Uterus (tissue), 4 donors: ENCODE measurements around the gene FGF11. TPM values are rescaled to one million over a fixed set of nuclear protein-coding genes. Genes with fewer than 3 reads are reported as not detected.
A peak's percentile ranks its signal among the peaks of the same experiment; 100 is the strongest.

Experiments
- DNase-seq, 2 donors: peaks; one replicate each; pipeline ENCODE4 v3.0.0-alpha.2; 2019 to 2020
- H3K27ac ChIP-seq, 2 donors: fragments of 200-600 bp; sonication (generic); 1 replicate in 1 of 2; 2 replicates in 1 of 2; pipeline ENCODE4 v1.5.1; 2016 to 2018
- H3K27me3 ChIP-seq, 2 donors: fragments of 200-600 bp; sonication (generic); one replicate each; pipeline ENCODE4 v1.5.1; 2018 to 2019; ENCODE audit warnings: control low read depth in 1 of 2
- H3K36me3 ChIP-seq, 2 donors: fragments of 200-600 bp; sonication (generic); one replicate each; pipeline ENCODE4 v1.5.1; 2019; ENCODE audit warnings: control low read depth in 1 of 2
- H3K4me1 ChIP-seq, 2 donors: fragments of 200-600 bp; sonication (generic); one replicate each; pipeline ENCODE4 v1.5.1; 2018 to 2019; ENCODE audit warnings: control low read depth in 1 of 2
- H3K4me3 ChIP-seq, 2 donors: fragments of 200-600 bp; sonication (generic); 1 replicate in 1 of 2; 2 replicates in 1 of 2; pipeline ENCODE4 v1.5.1; 2018 to 2019; ENCODE audit warnings: mild to moderate bottlenecking in 1 of 2
- H3K9me3 ChIP-seq, 2 donors: fragments of 200-600 bp; sonication (generic); one replicate each; pipeline ENCODE4 v1.5.1; 2019; ENCODE audit warnings: control low read depth in 1 of 2
- CTCF ChIP-seq, 4 experiments: fragments of 200-600 bp in 2 of 4; fragments of 450-650 bp in 2 of 4; sonication (generic) in 2 of 4; IDR thresholded peaks; one replicate each; pipeline ENCODE4 v1.5.1; 2016 to 2019; ENCODE audit warnings: antibody characterized with exemption in 4 of 4, mild to moderate bottlenecking in 2 of 4, moderate library complexity in 1 of 4
- POLR2A ChIP-seq, 2 donors: fragments of 450-650 bp; IDR thresholded peaks; one replicate each; pipeline ENCODE4 v1.6.1; 2016; ENCODE audit warnings: antibody characterized with exemption in 2 of 2, mild to moderate bottlenecking in 1 of 2, moderate library complexity in 1 of 2
- intact Hi-C: fragments of 100-400 bp; cut with DNase I; formaldehyde crosslinking; loops from one replicate; pipeline ENCODE4 v1.15.1; 2023; ENCODE audit warnings: low total_unique reads
- total RNA-seq, 4 donors: library from RNA; depleted of rRNA in 3 of 4; stranded (reverse); fragments of >200 nt in 3 of 4; gene quantifications; one replicate each; pipeline versions ENCODE4 v1.1.0 to v1.2.4, GENCODE V29; 2014 to 2023
- donor health status: DM: yes; HTN: yes; CAD: no.

Gene FGF11
- total RNA-seq, 4 donors from 2014 or later: 2.8 to 17.9 (median 6.2) TPM; not detected in 1

GRCh38 chr17:7393613-7394451, 45.5 kb upstream of the FGF11 start:
- TF ChIP-seq POLR2A (IDR thresholded peaks at IDR 0.05) (no peak), CTCF (IDR thresholded peaks at IDR 0.05) (no peak)
- peak in 1 of 2 donors; percentile 31 for DNase-seq
- Histone ChIP-seq H3K27me3 (no peaks in the 10 kb centered on the region), H3K9me3 (no peaks in the 10 kb centered on the region), H3K36me3 (no peaks in the 10 kb centered on the region), H3K4me1 (peaks cover 0 to 10% of the 10 kb centered on the region in 2 donors), H3K27ac (peak overlapping the region; percentile 79 to 93), H3K4me3 (peak overlapping the region; percentile 67 to 89)
- intact Hi-C loops: no loop called here

GRCh38 chr17:7394452-7395191, 44.7 kb upstream of the FGF11 start, which contains the start of gene PLSCR3:
TSS of gene PLSCR3 (minus strand) at chr17:7394525. CDS start at chr17:7394110, 415 bp downstream.
- peaks cover 0 to 10% of the 10 kb centered on the region in 2 donors for H3K4me1 ChIP-seq
- H3K27me3 ChIP-seq: no peaks in the 10 kb centered on the region
- H3K27ac ChIP-seq: peak within 1 kb of the TSS; percentile 79 to 93
- no peaks in the 10 kb centered on the region for H3K9me3 ChIP-seq
- TF ChIP-seq POLR2A (IDR thresholded peaks at IDR 0.05) (peak; percentile 85 to 94), CTCF (IDR thresholded peaks at IDR 0.05) (peak; percentile 13 to 30 (median 16))
- intact Hi-C loops: no loop called here
- no peaks in the 10 kb centered on the region for H3K36me3 ChIP-seq
- peak within 1 kb of the TSS; percentile 67 to 89 for H3K4me3 ChIP-seq
- DNase-seq: peak; percentile 83 to 89

DNA sequence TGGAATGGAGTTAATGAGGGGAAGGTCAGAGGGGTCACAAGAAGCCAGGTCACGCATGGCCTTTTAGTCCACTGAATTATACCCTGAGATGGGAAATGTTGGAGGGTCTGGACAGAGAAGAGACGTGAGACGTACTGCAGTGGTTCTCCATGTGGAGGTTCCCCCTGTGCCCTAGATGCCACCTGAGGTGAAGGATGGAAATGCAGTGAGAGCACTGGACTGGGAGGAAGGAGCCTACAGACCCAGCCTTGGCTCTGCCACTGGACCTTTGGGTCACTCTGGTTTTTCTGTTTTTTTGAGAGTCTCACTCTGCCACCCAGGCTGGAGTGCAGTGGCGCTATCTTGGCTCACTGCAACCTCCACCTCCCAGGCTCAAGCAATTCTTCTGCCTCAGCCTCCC, 43.2 kb upstream of the FGF11 start:
- Histone ChIP-seq H3K27ac (no peak overlapping the region), H3K9me3 (no peaks in the 10 kb centered on the region), H3K4me3 (no peak overlapping the region), H3K4me1 (peaks cover 0 to 10% of the 10 kb centered on the region in 2 donors), H3K36me3 (no peaks in the 10 kb centered on the region), H3K27me3 (no peaks in the 10 kb centered on the region)
- TF ChIP-seq CTCF (IDR thresholded peaks at IDR 0.05): no peak
- TF ChIP-seq POLR2A (IDR thresholded peaks at IDR 0.05): no peak
- DNase-seq: no peak
- intact Hi-C loops: no loop called here

- intact Hi-C loops: no loop called here
- H3K9me3 ChIP-seq: no peaks in the 10 kb centered on the region
- TF ChIP-seq CTCF (IDR thresholded peaks at IDR 0.05): no peak
- no peak for TF ChIP-seq POLR2A (IDR thresholded peaks at IDR 0.05)
- no peaks in the 10 kb centered on the region for H3K27me3 ChIP-seq
- H3K36me3 ChIP-seq: no peaks in the 10 kb centered on the region
- peaks cover 0 to 7% of the 10 kb centered on the region in 2 donors for H3K4me1 ChIP-seq
- H3K4me3 ChIP-seq: no peak overlapping the region
- DNase-seq: no peak
- no peak overlapping the region for H3K27ac ChIP-seq
Measured at GRCh38 chr17:7398612-7399011, 40.7 kb upstream of the FGF11 start.
